ENCODE measurements around the gene GRIN1.

Gene GRIN1

GRCh38 chr9:137167747-137168572 is 29.0 kb downstream of the GRIN1 start (continued):
- TF ChIP-seq PRDM6 (tag by site-specific recombination; IDR thresholded peaks at IDR 0.05) (no peak), ZNF341 (tag by site-specific recombination; IDR thresholded peaks at IDR 0.05; ENCODE audit: low read depth) (peak; percentile 13; the same call in 1 of the 2 replicates), ZNF398 (tag by site-specific recombination; IDR thresholded peaks at IDR 0.05) (no peak), PRDM4 (tag by site-specific recombination; IDR thresholded peaks at IDR 0.05) (no peak), ZXDB (tag by site-specific recombination; IDR thresholded peaks at IDR 0.05) (no peak), ZNF366 (tag by site-specific recombination; conservative IDR thresholded peaks at IDR 0.05) (no peak), ZSCAN23 (tag by site-specific recombination; IDR thresholded peaks at IDR 0.05) (no peak), ZNF777 (tag by site-specific recombination; IDR thresholded peaks at IDR 0.05; ENCODE audit: borderline replicate concordance) (no peak), ZSCAN16 (tag by site-specific recombination; IDR thresholded peaks at IDR 0.05) (no peak), WT1 (tag by site-specific recombination; IDR thresholded peaks at IDR 0.05) (peak; percentile 58), ZFP41 (tag by site-specific recombination; IDR thresholded peaks at IDR 0.05; ENCODE audit: borderline replicate concordance) (no peak), ZNF707 (tag by site-specific recombination; IDR thresholded peaks at IDR 0.05) (no peak), SCRT1 (tag by site-specific recombination; IDR thresholded peaks at IDR 0.05; ENCODE audit: borderline replicate concordance) (no peak), INSM2 (tag by site-specific recombination; IDR thresholded peaks at IDR 0.05) (no peak), BCL11B (tag by site-specific recombination; IDR thresholded peaks at IDR 0.05; ENCODE audit: low read depth) (peak; percentile 47), ELK4 (IDR thresholded peaks at IDR 0.05; ENCODE audit: borderline replicate concordance, low read depth, low read length) (no peak), ZNF473 (tag by site-specific recombination; IDR thresholded peaks at IDR 0.05) (no peak), ZNF394 (tag by site-specific recombination; IDR thresholded peaks at IDR 0.05; ENCODE audit: borderline replicate concordance) (no peak), REST (tag by site-specific recombination; IDR thresholded peaks at IDR 0.05) (no peak), ZNF501 (tag by site-specific recombination; IDR thresholded peaks at IDR 0.05) (no peak), ZNF624 (tag by site-specific recombination; IDR thresholded peaks at IDR 0.05) (no peak), ZNF2 (tag by site-specific recombination; IDR thresholded peaks at IDR 0.05) (no peak), ZNF18 (tag by site-specific recombination; IDR thresholded peaks at IDR 0.05) (no peak), SP2 (tag by site-specific recombination; IDR thresholded peaks at IDR 0.05) (peak; percentile 76), TRIM28 (IDR thresholded peaks at IDR 0.05; ENCODE audit: borderline replicate concordance, low read length) (no peak)

Measured in HEK293 (cell line).